Uterus (tissue), 2 donors: ENCODE measurements around the gene TMEM245.

Experiments used
- CTCF ChIP-seq, 4 experiments: fragments of 200-600 bp in 2 of 4; fragments of 450-650 bp in 2 of 4; sonication (generic) in 2 of 4; IDR thresholded peaks; one replicate each; pipeline ENCODE4 v1.5.1; 2016 to 2019; ENCODE audit warnings: antibody characterized with exemption in 4 of 4, mild to moderate bottlenecking in 2 of 4, moderate library complexity in 1 of 4
- POLR2A ChIP-seq, 2 donors: fragments of 450-650 bp; IDR thresholded peaks; one replicate each; pipeline ENCODE4 v1.6.1; 2016; ENCODE audit warnings: antibody characterized with exemption in 2 of 2, mild to moderate bottlenecking in 1 of 2, moderate library complexity in 1 of 2

- TF ChIP-seq CTCF (IDR thresholded peaks at IDR 0.05) (no peak), POLR2A (IDR thresholded peaks at IDR 0.05) (no peak)
These were observed 145.9 kb downstream of the TMEM245 start for GRCh38 chr9:108973895-108974294.
